ENCODE results near the gene TPT1.
"Not testable (repeated sequence)": the region's sequence is repeated elsewhere in the genome, so short reads cannot be mapped to it uniquely, and the experiment has no call there.

Gene TPT1

GRCh38 chr13:45381196-45381595 is 40.2 kb upstream of the TPT1 start:
- Histone ChIP-seq H3K36me3 (ENCODE audit: insufficient read depth, low read length) (0 out of 2 replicates have a peak, but pooled peaks cover 3% of the 10 kb centered on the region), H3K9me3 (ENCODE audit: low read length) (no peaks in the 10 kb centered on the region), H3K9ac (ENCODE audit: low read length) (no peak overlapping the region), H3K79me2 (ENCODE audit: insufficient read depth, low read length) (no peaks in the 10 kb centered on the region), H2AFZ (ENCODE audit: low read length) (no peak overlapping the region), H4K20me1 (ENCODE audit: insufficient read depth, low read length) (no peaks in the 10 kb centered on the region), H3K27me3 (ENCODE audit: insufficient read depth, low read length) (no peaks in the 10 kb centered on the region), H3F3A (ENCODE audit: insufficient read depth, low read length) (no peaks in the 10 kb centered on the region), H3K27ac (ENCODE audit: low read depth, low read length, poor library complexity, severe bottlenecking) (no peak overlapping the region), H3K9me2 (ENCODE audit: low read depth, low read length) (no peaks in the 10 kb centered on the region), H3K4me2 (ENCODE audit: low read length) (no peak overlapping the region), H3K4me3 (ENCODE audit: low read depth, low read length, poor library complexity, severe bottlenecking) (no peak overlapping the region), H3K4me1 (ENCODE audit: insufficient read depth, low read length, severe bottlenecking) (no peaks in the 10 kb centered on the region)
- no peak for TF ChIP-seq CTCF (IDR thresholded peaks at IDR 0.05; ENCODE audit: low read length)
- no peak for TF ChIP-seq EZH2 (IDR thresholded peaks at IDR 0.05; ENCODE audit: borderline replicate concordance, low read length)

GRCh38 chr13:45380708-45381107 is 39.7 kb upstream of the TPT1 start:
- H2AFZ ChIP-seq (ENCODE audit: low read length); H3K9me3 ChIP-seq (ENCODE audit: low read length); H3K4me1 ChIP-seq (ENCODE audit: insufficient read depth, low read length, severe bottlenecking); H3K27me3 ChIP-seq (ENCODE audit: insufficient read depth, low read length); H3K36me3 ChIP-seq (ENCODE audit: insufficient read depth, low read length); H3K9ac ChIP-seq (ENCODE audit: low read length); H3K9me2 ChIP-seq (ENCODE audit: low read depth, low read length); H3K4me3 ChIP-seq (ENCODE audit: low read depth, low read length, poor library complexity, severe bottlenecking); H3K4me2 ChIP-seq (ENCODE audit: low read length); H3K79me2 ChIP-seq (ENCODE audit: insufficient read depth, low read length); H4K20me1 ChIP-seq (ENCODE audit: insufficient read depth, low read length); H3F3A ChIP-seq (ENCODE audit: insufficient read depth, low read length); H3K27ac ChIP-seq (ENCODE audit: low read depth, low read length, poor library complexity, severe bottlenecking): not testable (repeated sequence)

- not testable (repeated sequence) for H3K4me2 ChIP-seq (ENCODE audit: low read length); H3F3A ChIP-seq (ENCODE audit: insufficient read depth, low read length); H3K79me2 ChIP-seq (ENCODE audit: insufficient read depth, low read length); H3K27me3 ChIP-seq (ENCODE audit: insufficient read depth, low read length); H2AFZ ChIP-seq (ENCODE audit: low read length); H3K4me1 ChIP-seq (ENCODE audit: insufficient read depth, low read length, severe bottlenecking); H3K36me3 ChIP-seq (ENCODE audit: insufficient read depth, low read length); H3K9me2 ChIP-seq (ENCODE audit: low read depth, low read length); H3K9me3 ChIP-seq (ENCODE audit: low read length); H3K9ac ChIP-seq (ENCODE audit: low read length); H3K4me3 ChIP-seq (ENCODE audit: low read depth, low read length, poor library complexity, severe bottlenecking); H4K20me1 ChIP-seq (ENCODE audit: insufficient read depth, low read length); H3K27ac ChIP-seq (ENCODE audit: low read depth, low read length, poor library complexity, severe bottlenecking)
Measured at GRCh38 chr13:45379516-45379915, 38.5 kb upstream of the TPT1 start.

- not testable (repeated sequence) for H3K9ac ChIP-seq (ENCODE audit: low read length); H3K9me3 ChIP-seq (ENCODE audit: low read length); H3K4me1 ChIP-seq (ENCODE audit: insufficient read depth, low read length, severe bottlenecking)
Measured at GRCh38 chr13:45378786-45379185, 37.8 kb upstream of the TPT1 start.

GRCh38 chr13:45377314-45377713 is 36.3 kb upstream of the TPT1 start:
- H4K20me1 ChIP-seq (ENCODE audit: insufficient read depth, low read length); H3K9me2 ChIP-seq (ENCODE audit: low read depth, low read length); H3F3A ChIP-seq (ENCODE audit: insufficient read depth, low read length): not testable (repeated sequence)

More at GRCh38 chr13:45378786-45379185, 37.8 kb upstream of the TPT1 start:
- not testable (repeated sequence) for H2AFZ ChIP-seq (ENCODE audit: low read length); H3K27ac ChIP-seq (ENCODE audit: low read depth, low read length, poor library complexity, severe bottlenecking); H3K4me2 ChIP-seq (ENCODE audit: low read length); H3K4me3 ChIP-seq (ENCODE audit: low read depth, low read length, poor library complexity, severe bottlenecking); H3K79me2 ChIP-seq (ENCODE audit: insufficient read depth, low read length); H3K36me3 ChIP-seq (ENCODE audit: insufficient read depth, low read length); H3K27me3 ChIP-seq (ENCODE audit: insufficient read depth, low read length); H4K20me1 ChIP-seq (ENCODE audit: insufficient read depth, low read length); H3F3A ChIP-seq (ENCODE audit: insufficient read depth, low read length); H3K9me2 ChIP-seq (ENCODE audit: low read depth, low read length)

GRCh38 chr13:45376651-45377050 is 35.7 kb upstream of the TPT1 start:
- H3K36me3 ChIP-seq (ENCODE audit: insufficient read depth, low read length); H3K4me2 ChIP-seq (ENCODE audit: low read length); H3K27ac ChIP-seq (ENCODE audit: low read depth, low read length, poor library complexity, severe bottlenecking); H3K4me3 ChIP-seq (ENCODE audit: low read depth, low read length, poor library complexity, severe bottlenecking); H3K4me1 ChIP-seq (ENCODE audit: insufficient read depth, low read length, severe bottlenecking); H2AFZ ChIP-seq (ENCODE audit: low read length); H3K27me3 ChIP-seq (ENCODE audit: insufficient read depth, low read length); H3K9ac ChIP-seq (ENCODE audit: low read length); H3K9me3 ChIP-seq (ENCODE audit: low read length); H3F3A ChIP-seq (ENCODE audit: insufficient read depth, low read length); H3K79me2 ChIP-seq (ENCODE audit: insufficient read depth, low read length); H4K20me1 ChIP-seq (ENCODE audit: insufficient read depth, low read length); H3K9me2 ChIP-seq (ENCODE audit: low read depth, low read length): not testable (repeated sequence)

More at GRCh38 chr13:45377314-45377713, 36.3 kb upstream of the TPT1 start:
- not testable (repeated sequence) for H3K27ac ChIP-seq (ENCODE audit: low read depth, low read length, poor library complexity, severe bottlenecking); H3K9ac ChIP-seq (ENCODE audit: low read length); H3K27me3 ChIP-seq (ENCODE audit: insufficient read depth, low read length); H3K79me2 ChIP-seq (ENCODE audit: insufficient read depth, low read length); H3K4me1 ChIP-seq (ENCODE audit: insufficient read depth, low read length, severe bottlenecking); H3K9me3 ChIP-seq (ENCODE audit: low read length); H3K4me3 ChIP-seq (ENCODE audit: low read depth, low read length, poor library complexity, severe bottlenecking); H2AFZ ChIP-seq (ENCODE audit: low read length); H3K36me3 ChIP-seq (ENCODE audit: insufficient read depth, low read length); H3K4me2 ChIP-seq (ENCODE audit: low read length)
